Measurements from ENCODE around the gene LRIG1. TPM values are rescaled to one million over a fixed set of nuclear protein-coding genes. Genes with fewer than 3 reads are reported as not detected.

LRIG1 gene
- total and polyA plus RNA-seq, 5 donors from 2014 or later: 46.7 to 81.3 (median 67.3) TPM

DNA sequence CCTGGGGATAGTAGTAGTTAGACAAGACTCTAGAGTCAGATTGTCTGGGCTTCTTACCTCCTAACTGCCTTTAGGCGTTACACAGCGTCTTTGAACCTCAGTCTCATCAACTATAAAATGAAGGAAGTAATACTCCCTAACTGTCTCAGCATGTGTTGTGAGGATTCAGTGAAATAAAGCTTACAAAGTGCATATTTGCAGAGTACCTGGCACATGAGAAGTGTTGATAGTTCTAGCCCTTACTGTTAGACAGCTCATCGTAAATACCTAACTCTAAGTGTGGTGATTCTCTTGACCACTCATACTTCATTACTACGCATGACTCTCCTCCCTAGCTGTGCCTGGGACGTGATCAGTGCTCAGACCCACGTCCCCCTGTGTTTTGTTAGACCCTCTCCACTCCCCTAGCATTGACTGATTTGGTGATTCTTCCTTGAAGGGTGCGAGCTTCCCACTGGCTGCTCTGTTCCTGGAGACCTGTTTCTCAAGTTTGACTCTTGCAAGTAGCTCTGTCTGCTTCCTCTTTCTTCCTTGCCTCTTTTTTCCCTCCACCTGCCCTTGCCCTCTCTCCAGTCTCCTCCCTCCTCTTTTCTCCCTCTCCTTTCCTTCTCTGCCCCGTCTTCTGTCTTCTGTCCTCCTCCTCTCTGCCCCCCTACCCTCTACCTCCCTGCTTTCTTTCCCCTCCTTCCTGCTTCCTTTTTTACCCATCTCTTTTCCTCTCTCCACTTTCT lies 155.8 kb downstream of the LRIG1 start:
- H3K27me3 Mint-ChIP-seq: no peaks in the 10 kb centered on the region
- no peak for DNase-seq
- H3K27ac Mint-ChIP-seq: peak overlapping the region in 2 of 3 donors; percentile 34 to 78

DNA sequence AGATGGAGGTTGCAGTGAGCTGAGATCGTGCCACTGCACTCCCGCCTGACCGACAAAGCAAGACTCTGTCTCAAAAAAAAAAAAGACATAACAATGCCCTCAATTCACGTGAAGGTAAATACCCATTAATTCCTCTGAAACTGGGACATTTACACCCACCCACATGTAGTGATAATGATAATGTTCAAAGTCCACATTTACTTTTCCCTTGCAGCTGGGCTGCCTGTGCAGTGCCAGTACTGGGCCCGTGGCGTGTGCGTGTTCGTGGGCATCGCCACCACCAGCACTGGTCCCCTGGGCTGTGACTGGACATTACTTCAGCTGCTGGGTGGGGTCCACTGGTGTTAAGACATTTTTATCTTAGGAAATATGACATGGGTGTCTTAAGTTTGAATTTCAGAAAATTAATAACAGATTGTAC lies 156.4 kb downstream of the LRIG1 start:
- H3K27me3 Mint-ChIP-seq: no peaks in the 10 kb centered on the region
- no peaks in the 10 kb centered on the region for H3K9me3 ChIP-seq (ENCODE audit: control insufficient read depth in 2 of 2, low read length in 2 of 2)
- peaks cover 13% of the 10 kb centered on the region for H3K36me3 ChIP-seq (ENCODE audit: control insufficient read depth, insufficient read depth, low read length)
- no peak overlapping the region for H3K4me3 ChIP-seq (ENCODE audit: low read depth, low read length)
- no peaks in the 10 kb centered on the region for H3K4me1 ChIP-seq (ENCODE audit: control insufficient read depth, insufficient read depth, low read length, poor library complexity, severe bottlenecking)
- no peak for DNase-seq
- no peak for ATAC-seq (ENCODE audit: low read depth in 2 of 2)
- peaks cover 0 to 4% (median 0%) of the 10 kb centered on the region in 7 donors for H3K9me3 Mint-ChIP-seq
- no peak overlapping the region for H3K4me3 Mint-ChIP-seq
- H3K27ac Mint-ChIP-seq: peak overlapping the region in 2 of 3 donors; percentile 34 to 78
- no peaks in the 10 kb centered on the region for H3K27me3 ChIP-seq (ENCODE audit: control insufficient read depth, insufficient read depth, low read length)
- peaks cover 5 to 24% (median 14%) of the 10 kb centered on the region in 4 donors for H3K4me1 Mint-ChIP-seq
- H3K36me3 Mint-ChIP-seq: peaks cover 27% of the 10 kb centered on the region
- H3K27ac ChIP-seq (ENCODE audit: insufficient read depth, low read length, poor library complexity, severe bottlenecking): no peak overlapping the region

More for the DNA sequence above, 155.8 kb downstream of the LRIG1 start:
- Histone ChIP-seq H3K27me3 (ENCODE audit: control insufficient read depth, insufficient read depth, low read length) (no peaks in the 10 kb centered on the region), H3K4me1 (ENCODE audit: control insufficient read depth, insufficient read depth, low read length, poor library complexity, severe bottlenecking) (no peaks in the 10 kb centered on the region), H3K9me3 (ENCODE audit: control insufficient read depth in 2 of 2, low read length in 2 of 2) (no peaks in the 10 kb centered on the region), H3K4me3 (ENCODE audit: low read depth, low read length) (no peak overlapping the region), H3K36me3 (ENCODE audit: control insufficient read depth, insufficient read depth, low read length) (peaks cover 13% of the 10 kb centered on the region), H3K27ac (ENCODE audit: insufficient read depth, low read length, poor library complexity, severe bottlenecking) (no peak overlapping the region)
- peaks cover 0 to 4% (median 0%) of the 10 kb centered on the region in 7 donors for H3K9me3 Mint-ChIP-seq
- H3K36me3 Mint-ChIP-seq: peaks cover 27% of the 10 kb centered on the region
- H3K4me3 Mint-ChIP-seq: no peak overlapping the region
- peaks cover 5 to 21% (median 11%) of the 10 kb centered on the region in 4 donors for H3K4me1 Mint-ChIP-seq
- no peak for ATAC-seq (ENCODE audit: low read depth in 2 of 2)

DNA sequence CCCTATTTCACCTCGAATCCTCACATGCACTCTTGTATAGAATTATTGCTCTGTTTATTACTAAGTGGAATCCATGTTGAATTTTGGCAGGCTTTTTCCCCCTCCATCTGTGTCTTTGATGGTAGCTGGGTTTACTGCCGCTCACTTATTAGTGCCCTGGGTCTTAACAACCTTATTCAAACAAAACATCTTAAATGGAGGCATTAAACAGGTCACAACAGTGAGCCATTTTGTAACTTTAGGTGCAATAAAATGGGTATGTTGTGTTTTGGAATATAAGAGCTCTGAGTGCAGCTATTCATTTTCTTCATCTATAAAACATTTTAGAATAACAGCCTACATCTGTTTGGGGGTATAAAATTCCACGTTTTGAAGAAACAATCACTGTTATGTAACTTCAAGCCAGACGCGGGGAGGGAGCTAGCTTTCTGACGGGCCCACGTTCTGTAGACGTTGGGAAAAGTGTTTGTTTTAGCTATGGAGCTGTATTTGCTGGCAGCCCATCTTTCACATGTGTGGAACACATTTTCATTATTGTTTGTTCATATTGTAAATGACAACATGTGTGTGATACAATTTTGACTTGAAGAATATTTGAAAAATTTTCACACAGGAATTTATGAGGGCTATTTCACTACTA lies 158.0 kb downstream of the LRIG1 start:
- H3K27me3 ChIP-seq (ENCODE audit: control insufficient read depth, insufficient read depth, low read length): no peaks in the 10 kb centered on the region
- H3K9me3 ChIP-seq (ENCODE audit: control insufficient read depth in 2 of 2, low read length in 2 of 2): no peaks in the 10 kb centered on the region
- ATAC-seq (ENCODE audit: low read depth in 2 of 2) (no peak), DNase-seq (no peak)
- H3K4me3 ChIP-seq (ENCODE audit: low read depth, low read length): no peak overlapping the region
- H3K27ac ChIP-seq (ENCODE audit: insufficient read depth, low read length, poor library complexity, severe bottlenecking): no peak overlapping the region
- Mint-ChIP-seq H3K36me3 (peaks cover 18% of the 10 kb centered on the region), H3K4me1 (peaks cover 2 to 30% (median 16%) of the 10 kb centered on the region in 4 donors), H3K27ac (no peak overlapping the region), H3K9me3 (peaks cover 0 to 3% (median 0%) of the 10 kb centered on the region in 7 donors), H3K27me3 (no peaks in the 10 kb centered on the region), H3K4me3 (no peak overlapping the region)
- H3K36me3 ChIP-seq (ENCODE audit: control insufficient read depth, insufficient read depth, low read length): peaks cover 11% of the 10 kb centered on the region
- no peaks in the 10 kb centered on the region for H3K4me1 ChIP-seq (ENCODE audit: control insufficient read depth, insufficient read depth, low read length, poor library complexity, severe bottlenecking)

DNA sequence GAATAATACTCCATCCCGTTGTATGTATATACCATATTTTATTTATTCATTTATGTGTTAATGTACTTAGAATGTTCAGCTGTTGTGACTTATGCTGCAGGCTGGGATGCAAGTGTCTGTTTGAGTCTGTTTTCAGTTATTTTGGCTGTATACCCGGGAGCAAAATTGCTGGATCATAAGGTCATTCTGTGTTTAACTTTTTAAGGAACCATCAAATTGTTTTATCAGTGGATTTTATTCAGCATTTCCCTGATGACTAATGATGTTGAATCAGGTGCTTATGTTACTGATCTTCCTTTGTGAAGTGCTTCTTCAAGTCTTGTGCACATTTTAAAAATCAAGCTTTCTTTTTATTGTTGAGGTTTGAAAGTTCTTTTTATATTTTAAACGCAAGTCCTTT lies 161.9 kb downstream of the LRIG1 start:
- H3K4me3 ChIP-seq (ENCODE audit: low read depth, low read length): no peak overlapping the region
- H3K36me3 Mint-ChIP-seq: peaks cover 5% of the 10 kb centered on the region
- no peak overlapping the region for H3K4me3 Mint-ChIP-seq
- ATAC-seq (ENCODE audit: low read depth in 2 of 2) (no peak), DNase-seq (no peak)
- H3K9me3 ChIP-seq (ENCODE audit: control insufficient read depth in 2 of 2, low read length in 2 of 2): no peaks in the 10 kb centered on the region
- H3K36me3 ChIP-seq (ENCODE audit: control insufficient read depth, insufficient read depth, low read length): no peaks in the 10 kb centered on the region
- H3K9me3 Mint-ChIP-seq: peaks cover 0 to 1% (median 0%) of the 10 kb centered on the region in 7 donors
- H3K27me3 ChIP-seq (ENCODE audit: control insufficient read depth, insufficient read depth, low read length): no peaks in the 10 kb centered on the region
- H3K27me3 Mint-ChIP-seq: no peaks in the 10 kb centered on the region
- H3K27ac Mint-ChIP-seq: no peak overlapping the region
- no peak overlapping the region for H3K27ac ChIP-seq (ENCODE audit: insufficient read depth, low read length, poor library complexity, severe bottlenecking)
- H3K4me1 ChIP-seq (ENCODE audit: control insufficient read depth, insufficient read depth, low read length, poor library complexity, severe bottlenecking): no peaks in the 10 kb centered on the region
- peaks cover 4 to 42% (median 29%) of the 10 kb centered on the region in 4 donors for H3K4me1 Mint-ChIP-seq

DNA sequence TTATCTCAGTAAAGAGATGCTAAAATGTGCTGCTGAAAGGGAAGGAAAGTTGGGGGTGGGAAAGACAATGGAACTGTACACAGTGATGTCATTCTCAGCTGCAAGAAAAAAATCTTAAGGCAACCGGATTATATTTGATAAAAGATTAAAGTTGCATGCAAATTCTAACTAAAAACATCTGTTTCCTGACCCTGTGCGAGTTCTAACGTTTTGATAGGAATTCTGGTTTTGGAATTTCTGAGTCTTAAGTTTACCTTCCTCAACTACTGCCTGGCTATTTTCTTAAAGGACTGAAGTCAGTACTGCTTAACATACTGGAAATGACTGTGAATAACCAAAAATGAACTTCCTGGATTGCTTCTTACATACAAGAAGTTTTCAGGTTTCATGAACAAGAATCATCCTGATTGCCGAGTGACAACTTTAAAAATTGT lies 164.5 kb downstream of the LRIG1 start:
- H3K4me1 Mint-ChIP-seq: peaks cover 11 to 48% (median 39%) of the 10 kb centered on the region in 4 donors
- peaks cover 0 to 1% (median 0%) of the 10 kb centered on the region in 7 donors for H3K9me3 Mint-ChIP-seq
- no peak for ATAC-seq (ENCODE audit: low read depth in 2 of 2)
- Histone ChIP-seq H3K27ac (ENCODE audit: insufficient read depth, low read length, poor library complexity, severe bottlenecking) (no peak overlapping the region), H3K36me3 (ENCODE audit: control insufficient read depth, insufficient read depth, low read length) (no peaks in the 10 kb centered on the region), H3K27me3 (ENCODE audit: control insufficient read depth, insufficient read depth, low read length) (no peaks in the 10 kb centered on the region), H3K4me3 (ENCODE audit: low read depth, low read length) (no peak overlapping the region), H3K4me1 (ENCODE audit: control insufficient read depth, insufficient read depth, low read length, poor library complexity, severe bottlenecking) (no peaks in the 10 kb centered on the region), H3K9me3 (ENCODE audit: control insufficient read depth in 2 of 2, low read length in 2 of 2) (no peaks in the 10 kb centered on the region)
- H3K27me3 Mint-ChIP-seq: no peaks in the 10 kb centered on the region
- peak overlapping the region in 2 of 3 donors; percentile 22 to 39 for H3K27ac Mint-ChIP-seq
- peaks cover 11% of the 10 kb centered on the region for H3K36me3 Mint-ChIP-seq
- H3K4me3 Mint-ChIP-seq: no peak overlapping the region
- DNase-seq: peak in 1 of 3 donors; percentile 8

DNA sequence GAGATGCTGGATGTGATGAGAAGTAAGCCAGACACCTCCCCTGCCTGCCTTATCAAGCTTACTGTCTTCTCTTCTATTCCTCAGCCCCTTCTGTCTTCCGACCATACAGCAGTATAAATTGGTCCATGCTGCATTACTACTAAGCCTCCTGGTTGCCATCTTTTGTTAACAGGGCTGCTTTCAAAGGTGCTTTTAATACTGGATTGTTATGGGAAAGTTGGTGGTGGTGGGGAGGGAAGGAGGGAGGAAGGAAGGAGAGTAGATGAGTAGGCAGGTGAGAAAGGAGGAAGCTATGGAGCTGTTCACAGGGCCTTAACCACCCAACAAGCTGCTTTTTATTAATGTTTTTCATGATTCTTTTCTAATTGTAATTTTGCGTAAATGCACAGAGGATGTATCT lies 165.2 kb downstream of the LRIG1 start:
- H3K9me3 ChIP-seq (ENCODE audit: control insufficient read depth in 2 of 2, low read length in 2 of 2): no peaks in the 10 kb centered on the region
- no peaks in the 10 kb centered on the region for H3K36me3 ChIP-seq (ENCODE audit: control insufficient read depth, insufficient read depth, low read length)
- Mint-ChIP-seq H3K4me3 (no peak overlapping the region), H3K27me3 (no peaks in the 10 kb centered on the region), H3K27ac (peak overlapping the region in 2 of 3 donors; percentile 2 to 49), H3K4me1 (peaks cover 11 to 50% (median 39%) of the 10 kb centered on the region in 4 donors), H3K36me3 (peaks cover 11% of the 10 kb centered on the region), H3K9me3 (peaks cover 0 to 1% (median 0%) of the 10 kb centered on the region in 7 donors)
- ATAC-seq (ENCODE audit: low read depth in 2 of 2): no peak
- H3K4me3 ChIP-seq (ENCODE audit: low read depth, low read length): no peak overlapping the region
- no peaks in the 10 kb centered on the region for H3K27me3 ChIP-seq (ENCODE audit: control insufficient read depth, insufficient read depth, low read length)
- DNase-seq: no peak
- no peaks in the 10 kb centered on the region for H3K4me1 ChIP-seq (ENCODE audit: control insufficient read depth, insufficient read depth, low read length, poor library complexity, severe bottlenecking)
- H3K27ac ChIP-seq (ENCODE audit: insufficient read depth, low read length, poor library complexity, severe bottlenecking): no peak overlapping the region

Data from CD4-positive, CD25-positive, alpha-beta regulatory T cell (primary cell).